ENCODE results near the gene TDRD12. TPM values are rescaled to one million over a fixed set of nuclear protein-coding genes. Genes with fewer than 3 reads are reported as not detected.

Gene TDRD12
- polyA plus RNA-seq, 3 donors = 0.05 TPM; not detected in 2

DNA sequence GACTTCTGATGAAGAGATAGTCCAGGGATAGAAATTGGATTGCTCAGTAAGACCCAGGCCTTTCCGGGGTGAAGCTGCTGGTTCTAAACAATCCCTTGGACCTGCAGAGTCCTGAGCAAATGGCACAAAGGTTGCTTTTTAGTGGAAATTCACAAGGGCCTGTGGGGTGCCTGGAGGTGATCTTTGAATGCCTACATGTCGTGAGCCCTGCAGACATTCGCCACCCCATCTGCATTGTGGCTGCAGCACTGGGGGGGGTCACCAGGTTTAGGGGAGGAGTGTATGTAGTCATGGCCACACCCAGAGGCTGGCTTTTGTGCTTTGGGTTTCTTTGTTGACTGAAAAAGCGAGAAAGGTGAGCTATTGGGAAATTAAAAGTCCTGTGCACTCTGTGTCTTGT is 108.6 kb downstream of the TDRD12 start:
- no peak overlapping the region for H3K4me3 Mint-ChIP-seq
- H3K27me3 ChIP-seq (ENCODE audit: control insufficient read depth in 2 of 2, insufficient read depth in 2 of 2, low read length in 2 of 2) = no peaks in the 10 kb centered on the region
- no peak overlapping the region for H3K27ac ChIP-seq (ENCODE audit: low read depth in 1 of 2, low read length in 2 of 2)
- H3K4me2 ChIP-seq (replicated peaks; ENCODE audit: extremely low read depth, low read length, poor library complexity, severe bottlenecking) = no peak overlapping the region
- H3K4me1 ChIP-seq (ENCODE audit: control insufficient read depth in 1 of 2, insufficient read depth in 2 of 2, low read length in 2 of 2) = no peaks in the 10 kb centered on the region
- no peak overlapping the region for H2AFZ ChIP-seq (ENCODE audit: insufficient read depth, low read depth, low read length, poor library complexity, severe bottlenecking)
- H3K9ac ChIP-seq (ENCODE audit: insufficient read depth, low read length, poor library complexity, severe bottlenecking) = no peak overlapping the region
- H3K27ac Mint-ChIP-seq = no peak overlapping the region
- intact Hi-C loops (cut with micrococcal nuclease) = no loop called here
- H3K36me3 Mint-ChIP-seq = no peaks in the 10 kb centered on the region
- no peak overlapping the region for H3K4me3 ChIP-seq (replicated peaks in 1 of 3; ENCODE audit: low read depth in 2 of 3, low read length in 3 of 3)
- 100% methylated on average over 4 of the region's 4 CpGs for WGBS (ENCODE audit: insufficient coverage)
- H3K27me3 Mint-ChIP-seq (ENCODE audit: low read depth in 3 of 3) = peaks cover 8 to 12% (median 9%) of the 10 kb centered on the region in 3 donors
- no peaks in the 10 kb centered on the region for H3K4me1 Mint-ChIP-seq
- peaks cover 0 to 8% (median 2%) of the 10 kb centered on the region in 7 donors for H3K9me3 Mint-ChIP-seq
- no peak for DNase-seq
- TF ChIP-seq, protein P1, sequence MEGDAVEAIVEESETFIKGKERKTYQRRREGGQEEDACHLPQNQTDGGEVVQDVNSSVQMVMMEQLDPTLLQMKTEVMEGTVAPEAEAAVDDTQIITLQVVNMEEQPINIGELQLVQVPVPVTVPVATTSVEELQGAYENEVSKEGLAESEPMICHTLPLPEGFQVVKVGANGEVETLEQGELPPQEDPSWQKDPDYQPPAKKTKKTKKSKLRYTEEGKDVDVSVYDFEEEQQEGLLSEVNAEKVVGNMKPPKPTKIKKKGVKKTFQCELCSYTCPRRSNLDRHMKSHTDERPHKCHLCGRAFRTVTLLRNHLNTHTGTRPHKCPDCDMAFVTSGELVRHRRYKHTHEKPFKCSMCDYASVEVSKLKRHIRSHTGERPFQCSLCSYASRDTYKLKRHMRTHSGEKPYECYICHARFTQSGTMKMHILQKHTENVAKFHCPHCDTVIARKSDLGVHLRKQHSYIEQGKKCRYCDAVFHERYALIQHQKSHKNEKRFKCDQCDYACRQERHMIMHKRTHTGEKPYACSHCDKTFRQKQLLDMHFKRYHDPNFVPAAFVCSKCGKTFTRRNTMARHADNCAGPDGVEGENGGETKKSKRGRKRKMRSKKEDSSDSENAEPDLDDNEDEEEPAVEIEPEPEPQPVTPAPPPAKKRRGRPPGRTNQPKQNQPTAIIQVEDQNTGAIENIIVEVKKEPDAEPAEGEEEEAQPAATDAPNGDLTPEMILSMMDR (IDR thresholded peaks at IDR 0.05) = no peak
- H3K36me3 ChIP-seq (replicated peaks in 1 of 2; ENCODE audit: control insufficient read depth in 1 of 2, insufficient read depth in 2 of 2, low read length in 2 of 2) = no peaks in the 10 kb centered on the region
- H3K79me2 ChIP-seq (ENCODE audit: insufficient read depth, low read length) = no peaks in the 10 kb centered on the region
- H3K9me3 ChIP-seq (replicated peaks in 1 of 2; ENCODE audit: control insufficient read depth in 1 of 2, insufficient read depth in 1 of 2, low read length in 2 of 2) = no peaks in the 10 kb centered on the region
- H4K20me1 ChIP-seq (ENCODE audit: insufficient read depth, low read length) = no peaks in the 10 kb centered on the region

DNA sequence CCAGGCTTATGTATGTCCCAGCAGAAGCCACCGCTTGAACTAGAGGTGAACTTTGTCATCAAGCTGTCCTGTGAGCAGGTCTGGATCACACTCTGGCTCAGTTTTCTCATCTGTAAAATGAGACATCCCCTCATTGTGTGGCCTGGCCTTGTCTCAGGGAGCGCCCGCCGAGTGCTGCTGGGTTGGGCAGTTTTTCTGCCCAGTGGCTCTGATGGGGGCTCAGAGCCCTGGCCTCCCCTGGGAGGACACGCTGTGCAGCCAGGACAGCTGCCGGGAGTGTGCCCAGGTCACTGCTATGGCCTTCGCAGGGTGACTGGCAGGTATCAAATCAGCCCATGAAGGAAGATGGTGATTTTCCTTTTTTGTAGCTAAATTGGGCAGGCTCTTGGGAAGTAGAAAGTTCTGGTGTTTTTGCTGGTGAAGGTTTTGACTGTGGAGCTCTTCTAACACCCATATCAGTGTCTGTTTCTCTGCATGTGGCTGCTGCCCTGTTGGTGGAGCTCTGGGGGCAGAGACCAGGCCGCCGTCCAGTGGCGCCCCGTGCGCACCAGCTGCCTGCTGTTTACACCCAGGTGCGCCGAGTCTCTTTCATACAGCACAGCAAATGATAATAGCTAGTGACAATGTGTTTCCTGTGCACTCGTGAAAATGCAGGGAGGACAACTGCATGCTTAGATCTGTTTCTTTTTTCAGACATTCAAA is 109.2 kb downstream of the TDRD12 start:
- no peaks in the 10 kb centered on the region for H3K4me1 Mint-ChIP-seq
- peaks cover 0 to 8% (median 2%) of the 10 kb centered on the region in 7 donors for H3K9me3 Mint-ChIP-seq
- Histone ChIP-seq H3K27me3 (ENCODE audit: control insufficient read depth in 2 of 2, insufficient read depth in 2 of 2, low read length in 2 of 2) (no peaks in the 10 kb centered on the region), H4K20me1 (ENCODE audit: insufficient read depth, low read length) (no peaks in the 10 kb centered on the region), H3K4me3 (replicated peaks in 1 of 3; ENCODE audit: low read depth in 2 of 3, low read length in 3 of 3) (no peak overlapping the region), H3K4me2 (replicated peaks; ENCODE audit: extremely low read depth, low read length, poor library complexity, severe bottlenecking) (no peak overlapping the region), H2AFZ (ENCODE audit: insufficient read depth, low read depth, low read length, poor library complexity, severe bottlenecking) (no peak overlapping the region), H3K9ac (ENCODE audit: insufficient read depth, low read length, poor library complexity, severe bottlenecking) (no peak overlapping the region), H3K9me3 (replicated peaks in 1 of 2; ENCODE audit: control insufficient read depth in 1 of 2, insufficient read depth in 1 of 2, low read length in 2 of 2) (no peaks in the 10 kb centered on the region), H3K79me2 (ENCODE audit: insufficient read depth, low read length) (no peaks in the 10 kb centered on the region), H3K4me1 (ENCODE audit: control insufficient read depth in 1 of 2, insufficient read depth in 2 of 2, low read length in 2 of 2) (no peaks in the 10 kb centered on the region), H3K36me3 (replicated peaks in 1 of 2; ENCODE audit: control insufficient read depth in 1 of 2, insufficient read depth in 2 of 2, low read length in 2 of 2) (no peaks in the 10 kb centered on the region), H3K27ac (ENCODE audit: low read depth in 1 of 2, low read length in 2 of 2) (no peak overlapping the region)
- WGBS (ENCODE audit: insufficient coverage) = 96% methylated on average over 14 of the region's 15 CpGs
- no peak for DNase-seq
- no peak overlapping the region for H3K27ac Mint-ChIP-seq
- peaks cover 6 to 12% (median 9%) of the 10 kb centered on the region in 3 donors for H3K27me3 Mint-ChIP-seq (ENCODE audit: low read depth in 3 of 3)
- no peaks in the 10 kb centered on the region for H3K36me3 Mint-ChIP-seq
- H3K4me3 Mint-ChIP-seq = no peak overlapping the region
- intact Hi-C loops (cut with micrococcal nuclease) = no loop called here
- TF ChIP-seq, protein P1 (IDR thresholded peaks at IDR 0.05) = no peak
